CD14-positive monocyte (primary cell): Measurements from ENCODE around the gene DYNLT3. TPM values are rescaled to one million over a fixed set of nuclear protein-coding genes. Genes with fewer than 3 reads are reported as not detected.

Experiments
- DNase-seq, 3 donors: peaks; one replicate each; pipeline ENCODE4 v3.0.0-alpha.2; 2011 to 2022
- H2AFZ ChIP-seq: 2 replicates; pipeline ENCODE4 v1.6.0; 2012; ENCODE audit warnings: mild to moderate bottlenecking, low read depth, low read length, inconsistent platforms; ENCODE audit not compliant: insufficient read depth, poor library complexity, severe bottlenecking
- H3K27ac ChIP-seq, 2 donors: 1 replicate in 1 of 2; 2 replicates in 1 of 2; pipeline ENCODE4 v1.5.1; 2012 to 2013; ENCODE audit warnings: low read length in 2 of 2, control low read depth in 1 of 2, inconsistent platforms in 1 of 2, low read depth in 1 of 2, mild to moderate bottlenecking in 1 of 2
- H3K27me3 ChIP-seq, 2 donors: one replicate each; pipeline versions ENCODE4 v1.6.0 to v1.6.1; 2011 to 2013; ENCODE audit warnings: low read length in 2 of 2; ENCODE audit not compliant: control insufficient read depth in 2 of 2, insufficient read depth in 2 of 2
- H3K36me3 ChIP-seq, 2 donors: replicated peaks in 1 of 2; 1 replicate in 1 of 2; 2 replicates in 1 of 2; pipeline versions ENCODE4 v1.5.1 to v1.6.1; 2012 to 2013; ENCODE audit warnings: low read length in 2 of 2, control low read depth in 1 of 2, inconsistent platforms in 1 of 2, mild to moderate bottlenecking in 1 of 2; ENCODE audit not compliant: insufficient read depth in 2 of 2, control insufficient read depth in 1 of 2
- H3K4me1 ChIP-seq, 2 donors: 1 replicate in 1 of 2; 2 replicates in 1 of 2; pipeline versions ENCODE4 v1.5.1 to v1.6.1; 2012 to 2013; ENCODE audit warnings: low read length in 2 of 2, control low read depth in 1 of 2, inconsistent platforms in 1 of 2, mild to moderate bottlenecking in 1 of 2, moderate library complexity in 1 of 2; ENCODE audit not compliant: insufficient read depth in 2 of 2, control insufficient read depth in 1 of 2
- H3K4me2 ChIP-seq: replicated peaks from 2 replicates; pipeline ENCODE3; 2012; ENCODE audit warnings: low read length, moderate library complexity, mild to moderate bottlenecking; ENCODE audit not compliant: poor library complexity, severe bottlenecking; ENCODE audit errors: extremely low read depth
- H3K4me3 ChIP-seq, 3 experiments: fragments of 200-600 bp in 1 of 3; sonication (generic) in 1 of 3; replicated peaks in 1 of 3; 1 replicate in 2 of 3; 2 replicates in 1 of 3; pipeline ENCODE4 v1.5.1; 2011 to 2013; ENCODE audit warnings: low read length in 3 of 3, mild to moderate bottlenecking in 3 of 3, control low read depth in 2 of 3, low read depth in 2 of 3, inconsistent platforms in 1 of 3, moderate library complexity in 1 of 3
- H3K79me2 ChIP-seq: 2 replicates; pipeline ENCODE4 v1.6.0; 2012; ENCODE audit warnings: mild to moderate bottlenecking, control low read depth, inconsistent platforms, low read length, moderate library complexity; ENCODE audit not compliant: insufficient read depth
- H3K9ac ChIP-seq: 2 replicates; pipeline ENCODE4 v1.6.0; 2017; ENCODE audit warnings: low read length, mild to moderate bottlenecking; ENCODE audit not compliant: insufficient read depth, poor library complexity, severe bottlenecking
- H3K9me3 ChIP-seq, 2 donors: replicated peaks in 1 of 2; 1 replicate in 1 of 2; 2 replicates in 1 of 2; pipeline versions ENCODE4 v1.5.1 to v1.6.1; 2012 to 2013; ENCODE audit warnings: low read length in 2 of 2, control low read depth in 1 of 2; ENCODE audit not compliant: control insufficient read depth in 1 of 2, insufficient read depth in 1 of 2
- H4K20me1 ChIP-seq: 2 replicates; pipeline ENCODE4 v1.6.0; 2012; ENCODE audit warnings: mild to moderate bottlenecking, low read length, control low read depth, moderate library complexity; ENCODE audit not compliant: insufficient read depth
- H3K27ac Mint-ChIP-seq, 7 donors: one replicate each; pipeline ENCODE4 v1.8.0; 2020; ENCODE audit warnings: mild to moderate bottlenecking in 7 of 7, mixed read lengths in 7 of 7, moderate library complexity in 6 of 7, inconsistent platforms in 2 of 7
- H3K27me3 Mint-ChIP-seq, 3 donors: one replicate each; pipeline ENCODE4 v1.8.0; 2021 to 2022; ENCODE audit warnings: low read depth in 3 of 3, mild to moderate bottlenecking in 3 of 3, mixed read lengths in 3 of 3, moderate library complexity in 3 of 3, inconsistent platforms in 1 of 3
- H3K36me3 Mint-ChIP-seq, 2 donors: one replicate each; pipeline ENCODE4 v1.8.0; 2020; ENCODE audit warnings: mixed read lengths in 2 of 2, inconsistent platforms in 1 of 2, mild to moderate bottlenecking in 1 of 2
- H3K4me1 Mint-ChIP-seq: one replicate; pipeline ENCODE4 v1.8.0; 2020; ENCODE audit warnings: mild to moderate bottlenecking, mixed read lengths
- H3K4me3 Mint-ChIP-seq, 2 donors: one replicate each; pipeline ENCODE4 v1.8.0; 2020; ENCODE audit warnings: mild to moderate bottlenecking in 2 of 2, mixed read lengths in 2 of 2, moderate library complexity in 1 of 2
- H3K9me3 Mint-ChIP-seq, 7 donors: one replicate each; pipeline ENCODE4 v1.8.0; 2020 to 2022; ENCODE audit warnings: mixed read lengths in 7 of 7, mild to moderate bottlenecking in 6 of 7, moderate library complexity in 6 of 7, inconsistent platforms in 2 of 7
- intact Hi-C, 2 donors: fragments of 100-400 bp; cut with micrococcal nuclease; formaldehyde crosslinking; loops; one replicate each; pipeline versions ENCODE4 v1.15.0 to v1.15.1; 2023
- polyA plus RNA-seq, 3 donors: library from polyadenylated mRNA; depleted of rRNA in 1 of 3; unstranded in 2 of 3; stranded (reverse) in 1 of 3; fragments of 300-500 nt in 2 of 3; fragments of >200 nt in 1 of 3; fragmentation: Illumina TruSeq in 2 of 3; gene quantifications; 1 replicate in 2 of 3; 2 replicates in 1 of 3; pipeline ENCODE4 v1.2.3, GENCODE V29; 2012 to 2021
- small RNA-seq: library from RNA; depleted of rRNA; stranded (forward); fragments of <200 nt; gene quantifications from one replicate; pipeline ENCODE3, GENCODE V24; 2012; ENCODE audit warnings: low read depth; ENCODE audit not compliant: insufficient read length
- TF ChIP-seq, protein P1 (sequence below): fragments of 200-600 bp; IDR thresholded peaks from one replicate; pipeline ENCODE4 v1.8.0; 2022; ENCODE audit warnings: antibody characterized with exemption, mild to moderate bottlenecking

DYNLT3 gene
- polyA plus RNA-seq, 3 donors, result 9.4 to 21.9 (median 15.2) TPM

DNA sequence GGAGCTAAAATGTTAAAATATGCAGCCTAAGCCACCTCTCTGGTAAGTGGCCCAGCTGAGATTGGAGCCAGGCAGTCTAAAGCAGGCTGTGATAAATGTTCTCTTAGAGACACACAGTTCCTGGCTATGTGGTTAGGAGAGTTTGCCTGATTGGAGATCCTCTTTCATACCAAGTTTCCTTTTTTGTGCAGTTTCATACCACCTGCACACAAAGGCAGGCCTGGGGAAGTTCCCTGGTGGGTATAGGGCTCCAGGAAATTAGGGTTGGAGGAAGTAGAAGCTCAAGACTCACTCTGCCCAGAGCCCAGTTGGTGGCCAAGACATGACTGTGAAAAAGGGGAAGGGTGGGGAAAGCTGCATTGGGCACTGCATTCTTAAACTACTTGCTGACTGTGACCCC is 50.6 kb downstream of the DYNLT3 start:
- Mint-ChIP-seq H3K27me3 (no peaks in the 10 kb centered on the region), H3K4me1 (peaks cover 84% of the 10 kb centered on the region), H3K4me3 (no peak overlapping the region), H3K36me3 (peaks cover 83 to 91% of the 10 kb centered on the region in 2 donors), H3K27ac (peak overlapping the region; percentile 80 to 93 (median 81)), H3K9me3 (no peaks in the 10 kb centered on the region)
- peaks cover 94 to 100% of the 10 kb centered on the region in 2 donors for H3K4me1 ChIP-seq
- H3K4me3 ChIP-seq, result peak overlapping the region in 1 of 3 experiments; percentile 43
- peaks cover 88 to 89% of the 10 kb centered on the region in 2 donors for H3K36me3 ChIP-seq
- DNase-seq, result peak; percentile 82 to 93 (median 82)
- TF ChIP-seq, protein P1, sequence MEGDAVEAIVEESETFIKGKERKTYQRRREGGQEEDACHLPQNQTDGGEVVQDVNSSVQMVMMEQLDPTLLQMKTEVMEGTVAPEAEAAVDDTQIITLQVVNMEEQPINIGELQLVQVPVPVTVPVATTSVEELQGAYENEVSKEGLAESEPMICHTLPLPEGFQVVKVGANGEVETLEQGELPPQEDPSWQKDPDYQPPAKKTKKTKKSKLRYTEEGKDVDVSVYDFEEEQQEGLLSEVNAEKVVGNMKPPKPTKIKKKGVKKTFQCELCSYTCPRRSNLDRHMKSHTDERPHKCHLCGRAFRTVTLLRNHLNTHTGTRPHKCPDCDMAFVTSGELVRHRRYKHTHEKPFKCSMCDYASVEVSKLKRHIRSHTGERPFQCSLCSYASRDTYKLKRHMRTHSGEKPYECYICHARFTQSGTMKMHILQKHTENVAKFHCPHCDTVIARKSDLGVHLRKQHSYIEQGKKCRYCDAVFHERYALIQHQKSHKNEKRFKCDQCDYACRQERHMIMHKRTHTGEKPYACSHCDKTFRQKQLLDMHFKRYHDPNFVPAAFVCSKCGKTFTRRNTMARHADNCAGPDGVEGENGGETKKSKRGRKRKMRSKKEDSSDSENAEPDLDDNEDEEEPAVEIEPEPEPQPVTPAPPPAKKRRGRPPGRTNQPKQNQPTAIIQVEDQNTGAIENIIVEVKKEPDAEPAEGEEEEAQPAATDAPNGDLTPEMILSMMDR, result no peak
- peak overlapping the region; percentile 46 to 71 for H3K27ac ChIP-seq
- H3K4me2 ChIP-seq, result peak overlapping the region; percentile 26
- H3K9ac ChIP-seq, result no peak overlapping the region
- intact Hi-C loops, result no loop called here
- H3K9me3 ChIP-seq, result no peaks in the 10 kb centered on the region
- peaks cover 25% of the 10 kb centered on the region for H4K20me1 ChIP-seq
- no peak overlapping the region for H2AFZ ChIP-seq
- peaks cover 48% of the 10 kb centered on the region for H3K79me2 ChIP-seq
- no peaks in the 10 kb centered on the region for H3K27me3 ChIP-seq

DNA sequence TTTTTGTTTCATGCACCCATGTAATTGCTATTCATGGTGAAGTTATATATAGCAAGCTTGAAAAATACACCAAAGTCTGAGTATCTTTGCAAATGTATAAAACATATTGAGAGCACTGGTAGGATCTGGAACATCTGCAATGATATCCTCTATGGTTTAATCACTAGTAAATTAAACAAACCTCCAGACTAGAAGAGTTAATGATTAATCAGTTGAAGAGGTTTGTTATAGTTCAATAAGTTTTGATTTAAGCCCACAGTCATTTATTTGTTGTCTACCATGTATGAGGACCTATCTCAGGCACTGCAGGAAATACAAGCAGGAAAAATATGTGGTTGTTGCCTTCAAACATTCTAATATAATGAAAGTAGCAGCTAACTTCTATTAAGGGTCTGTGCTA is 51.1 kb downstream of the DYNLT3 start:
- peak overlapping the region; percentile 26 for H3K4me2 ChIP-seq
- no peak overlapping the region for H3K9ac ChIP-seq
- intact Hi-C loops, result no loop called here
- H3K27me3 Mint-ChIP-seq, result no peaks in the 10 kb centered on the region
- H3K36me3 Mint-ChIP-seq, result peaks cover 83 to 91% of the 10 kb centered on the region in 2 donors
- no peaks in the 10 kb centered on the region for H3K27me3 ChIP-seq
- H3K9me3 ChIP-seq, result no peaks in the 10 kb centered on the region
- H3K27ac ChIP-seq, result peak overlapping the region; percentile 46 to 71
- peaks cover 25% of the 10 kb centered on the region for H4K20me1 ChIP-seq
- no peak for DNase-seq
- TF ChIP-seq, protein P1, result no peak
- H3K4me1 ChIP-seq, result peaks cover 94 to 100% of the 10 kb centered on the region in 2 donors
- peaks cover 89% of the 10 kb centered on the region in 2 donors for H3K36me3 ChIP-seq
- peak overlapping the region; percentile 80 to 93 (median 81) for H3K27ac Mint-ChIP-seq
- peak overlapping the region in 1 of 3 experiments; percentile 23 for H3K4me3 ChIP-seq
- H2AFZ ChIP-seq, result no peak overlapping the region
- peaks cover 82% of the 10 kb centered on the region for H3K4me1 Mint-ChIP-seq
- no peak overlapping the region for H3K4me3 Mint-ChIP-seq
- peaks cover 53% of the 10 kb centered on the region for H3K79me2 ChIP-seq
- no peaks in the 10 kb centered on the region for H3K9me3 Mint-ChIP-seq

Small RNAs within 50 kb of the gene (small RNA-seq; reads per million reads assigned to genes)
- gene RNU6-49P, result not detected

Other genes starting within 250 kb of the DYNLT3 start
- gene XK, start 161.8 kb downstream of the DYNLT3 start, polyA plus RNA-seq, result under 1 TPM in 1 of 3 donors, not detected in 2; 0.05 TPM
- 100 to 1,000 TPM; 328 to 851 (median 842) TPM for gene CYBB, start 67.5 kb downstream of the DYNLT3 start, polyA plus RNA-seq
- gene SYTL5, start 159.0 kb upstream of the DYNLT3 start, polyA plus RNA-seq, result not detected